WTC11 (cell line): ENCODE data around the gene LMO3. TPM values are rescaled to one million over a fixed set of nuclear protein-coding genes. Genes with fewer than 3 reads are reported as not detected.

Source experiments
- ATAC-seq: fragments of 200-7000 bp; cut with Tn5 transposase; 2 replicates; pipeline ENCODE4 v1.10.0; 2021; ENCODE audit warnings: mild to moderate bottlenecking, moderate library complexity
- CTCF ChIA-PET: fragments of 300-600 bp; sonication (Branson Sonifier 250); formaldehyde crosslinking; loops from one replicate; lab custom pipeline; 2021; ENCODE audit warnings: antibody characterized with exemption; lab: Charles Lee
- POLR2A ChIA-PET: fragments of 350-600 bp; sonication (Branson Sonifier 250); formaldehyde crosslinking; loops from one replicate; lab custom pipeline; 2021; ENCODE audit warnings: antibody characterized with exemption; lab: Charles Lee
- DNase-seq: peaks from one replicate; pipeline ENCODE4 v3.0.0; 2021; ENCODE audit warnings: low spot score
- H3K27ac Mint-ChIP-seq: 2 replicates; pipeline ENCODE4 v1.8.0; 2021; ENCODE audit warnings: mixed read lengths
- H3K27me3 Mint-ChIP-seq: 2 replicates; pipeline ENCODE4 v1.8.0; 2021; ENCODE audit warnings: low read depth, mild to moderate bottlenecking, moderate library complexity, mixed read lengths
- H3K36me3 Mint-ChIP-seq: 2 replicates; pipeline ENCODE4 v1.8.0; 2021; ENCODE audit warnings: mixed read lengths
- H3K4me1 Mint-ChIP-seq: 2 replicates; pipeline ENCODE4 v1.8.0; 2022; ENCODE audit warnings: mixed read lengths
- H3K4me3 Mint-ChIP-seq: 2 replicates; pipeline ENCODE4 v1.8.0; 2021; ENCODE audit warnings: mild to moderate bottlenecking, moderate library complexity, mixed read lengths
- H3K9me3 Mint-ChIP-seq: 2 replicates; pipeline ENCODE4 v1.8.0; 2021; ENCODE audit warnings: mixed read lengths
- CBFB ChIP-seq: sonication (generic); formaldehyde crosslinking; IDR thresholded peaks from 2 replicates; pipeline ENCODE4 v1.8.1; 2022; ENCODE audit warnings: mild to moderate bottlenecking, low read depth, missing genetic modification reagents
- ESRRA ChIP-seq: sonication (generic); formaldehyde crosslinking; IDR thresholded peaks from 2 replicates; pipeline ENCODE4 v1.8.1; 2022; ENCODE audit warnings: mild to moderate bottlenecking, missing genetic modification reagents, borderline replicate concordance
- FOXP1 ChIP-seq: sonication (generic); formaldehyde crosslinking; IDR thresholded peaks from 2 replicates; pipeline ENCODE4 v1.8.0; 2022; ENCODE audit warnings: missing genetic modification reagents, mild to moderate bottlenecking, moderate library complexity, borderline replicate concordance
- JUN ChIP-seq: sonication (generic); formaldehyde crosslinking; IDR thresholded peaks from 2 replicates; pipeline ENCODE4 v1.8.0; 2023; ENCODE audit warnings: mild to moderate bottlenecking, missing genetic modification reagents
- MXD4 ChIP-seq: fragments of 250-450 bp; sonication (Bioruptor Pico); IDR thresholded peaks from 2 replicates; pipeline ENCODE4 v1.8.0; 2021; ENCODE audit warnings: mild to moderate bottlenecking, moderate library complexity, borderline replicate concordance
- MYBL2 ChIP-seq: sonication (generic); formaldehyde crosslinking; IDR thresholded peaks from 2 replicates; pipeline ENCODE4 v1.8.1; 2023; ENCODE audit warnings: mild to moderate bottlenecking, moderate library complexity, missing genetic modification reagents
- PRRX2 ChIP-seq: fragments of 250-450 bp; sonication (Bioruptor Pico); IDR thresholded peaks from 2 replicates; pipeline ENCODE4 v1.8.0; 2021; ENCODE audit warnings: mild to moderate bottlenecking
- TCF7 ChIP-seq: sonication (generic); formaldehyde crosslinking; IDR thresholded peaks from 2 replicates; pipeline ENCODE4 v1.8.0; 2022; ENCODE audit warnings: mild to moderate bottlenecking, low read depth, missing genetic modification reagents, moderate library complexity
- TEAD4 ChIP-seq: sonication (generic); formaldehyde crosslinking; IDR thresholded peaks from 2 replicates; pipeline ENCODE4 v1.8.0; 2022; ENCODE audit warnings: mild to moderate bottlenecking, missing genetic modification reagents
- ZNF121 ChIP-seq: sonication (generic); formaldehyde crosslinking; IDR thresholded peaks from 2 replicates; pipeline ENCODE4 v1.8.0; 2023; ENCODE audit warnings: missing genetic modification reagents
- ZNF263 ChIP-seq: sonication (generic); formaldehyde crosslinking; IDR thresholded peaks from 2 replicates; pipeline ENCODE4 v1.8.1; 2022; ENCODE audit warnings: low read depth, mild to moderate bottlenecking, moderate library complexity, missing genetic modification reagents
- ZNF671 ChIP-seq: fragments of 250-450 bp; sonication (Bioruptor Pico); IDR thresholded peaks from 2 replicates; pipeline ENCODE4 v1.8.0; 2021; ENCODE audit warnings: mild to moderate bottlenecking
- total RNA-seq: library from RNA; stranded (reverse); gene quantifications from 3 replicates; pipeline ENCODE4 v1.2.3, GENCODE V29; 2021
- TF ChIP-seq, protein P1 (sequence below): sonication (generic); formaldehyde crosslinking; IDR thresholded peaks from 2 replicates; pipeline ENCODE4 v1.8.1; 2023; ENCODE audit warnings: mild to moderate bottlenecking, missing genetic modification reagents
- TF ChIP-seq, protein P2 (sequence below): fragments of 250-450 bp; sonication (Bioruptor Pico); IDR thresholded peaks from 2 replicates; pipeline ENCODE4 v1.9.0; 2021; ENCODE audit warnings: moderate library complexity, mild to moderate bottlenecking, inconsistent platforms, borderline replicate concordance
- TF ChIP-seq, protein P3 (sequence below): sonication (generic); formaldehyde crosslinking; conservative IDR thresholded peaks from 2 replicates; pipeline ENCODE4 v1.8.1; 2022; ENCODE audit warnings: mild to moderate bottlenecking, missing genetic modification reagents
- TF ChIP-seq, protein P4 (sequence below): sonication (generic); formaldehyde crosslinking; conservative IDR thresholded peaks from 2 replicates; pipeline ENCODE4 v1.8.1; 2023; ENCODE audit warnings: mild to moderate bottlenecking, low read depth, missing genetic modification reagents, moderate library complexity
- TF ChIP-seq, protein P5 (sequence below): fragments of 250-450 bp; sonication (Bioruptor Pico); conservative IDR thresholded peaks from 2 replicates; pipeline ENCODE4 v1.9.0; 2021; ENCODE audit warnings: mild to moderate bottlenecking
- TF ChIP-seq, protein P6 (sequence below): sonication (generic); formaldehyde crosslinking; IDR thresholded peaks from 2 replicates; pipeline ENCODE4 v1.8.0; 2022; ENCODE audit warnings: mild to moderate bottlenecking, missing genetic modification reagents

Gene LMO3
- total RNA-seq, 1 experiment from 2014 or later, result 29.8 TPM

DNA sequence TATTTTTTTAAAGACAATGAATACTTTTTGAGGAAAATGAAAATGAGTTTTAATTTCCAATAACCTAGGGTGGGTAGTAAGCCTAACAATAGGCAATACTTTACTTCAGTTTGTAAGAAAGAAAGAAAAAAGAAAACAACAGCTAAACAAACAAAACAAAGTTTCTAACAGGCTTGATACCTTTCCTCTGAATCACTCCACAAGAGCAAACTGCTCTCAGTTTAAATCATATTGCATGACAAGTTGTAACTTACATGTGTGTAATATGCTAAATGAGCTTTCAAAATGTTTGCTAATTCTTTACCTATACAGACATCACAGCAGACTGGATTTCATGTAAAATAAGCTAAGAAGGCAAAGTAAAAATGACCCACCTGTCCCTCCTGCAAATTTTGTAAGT, 6.7 kb upstream of the LMO3 start:
- DNase-seq, result no peak
- ATAC-seq, result no peak
- Mint-ChIP-seq H3K4me1 (peaks cover 62% of the 10 kb centered on the region), H3K27me3 (peaks cover 19% of the 10 kb centered on the region), H3K27ac (peak overlapping the region; percentile 59; the same call in 1 of the 2 replicates), H3K4me3 (no peak overlapping the region), H3K9me3 (no peaks in the 10 kb centered on the region), H3K36me3 (no peaks in the 10 kb centered on the region)
- POLR2A ChIA-PET, result no interaction called here
- CTCF ChIA-PET, result no interaction called here
- TF ChIP-seq PRRX2 (CRISPR knock-in tag), result no peak
- TF ChIP-seq, protein P1, sequence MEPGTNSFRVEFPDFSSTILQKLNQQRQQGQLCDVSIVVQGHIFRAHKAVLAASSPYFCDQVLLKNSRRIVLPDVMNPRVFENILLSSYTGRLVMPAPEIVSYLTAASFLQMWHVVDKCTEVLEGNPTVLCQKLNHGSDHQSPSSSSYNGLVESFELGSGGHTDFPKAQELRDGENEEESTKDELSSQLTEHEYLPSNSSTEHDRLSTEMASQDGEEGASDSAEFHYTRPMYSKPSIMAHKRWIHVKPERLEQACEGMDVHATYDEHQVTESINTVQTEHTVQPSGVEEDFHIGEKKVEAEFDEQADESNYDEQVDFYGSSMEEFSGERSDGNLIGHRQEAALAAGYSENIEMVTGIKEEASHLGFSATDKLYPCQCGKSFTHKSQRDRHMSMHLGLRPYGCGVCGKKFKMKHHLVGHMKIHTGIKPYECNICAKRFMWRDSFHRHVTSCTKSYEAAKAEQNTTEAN (CRISPR knock-in tag), result no peak
- TF ChIP-seq ZNF263 (CRISPR knock-in tag), result no peak
- no peak for TF ChIP-seq JUN
- no peak for TF ChIP-seq MXD4 (CRISPR knock-in tag)
- TF ChIP-seq TEAD4, result no peak
- TF ChIP-seq CBFB (CRISPR knock-in tag), result no peak
- TF ChIP-seq, protein P2, sequence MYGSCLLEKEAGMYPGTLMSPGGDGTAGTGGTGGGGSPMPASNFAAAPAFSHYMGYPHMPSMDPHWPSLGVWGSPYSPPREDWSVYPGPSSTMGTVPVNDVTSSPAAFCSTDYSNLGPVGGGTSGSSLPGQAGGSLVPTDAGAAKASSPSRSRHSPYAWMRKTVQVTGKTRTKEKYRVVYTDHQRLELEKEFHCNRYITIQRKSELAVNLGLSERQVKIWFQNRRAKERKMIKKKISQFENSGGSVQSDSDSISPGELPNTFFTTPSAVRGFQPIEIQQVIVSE (CRISPR knock-in tag), result no peak
- no peak for TF ChIP-seq MYBL2 (CRISPR knock-in tag)
- TF ChIP-seq, protein P3, sequence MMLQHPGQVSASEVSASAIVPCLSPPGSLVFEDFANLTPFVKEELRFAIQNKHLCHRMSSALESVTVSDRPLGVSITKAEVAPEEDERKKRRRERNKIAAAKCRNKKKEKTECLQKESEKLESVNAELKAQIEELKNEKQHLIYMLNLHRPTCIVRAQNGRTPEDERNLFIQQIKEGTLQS, result no peak
- TF ChIP-seq ZNF671 (CRISPR knock-in tag), result no peak

DNA sequence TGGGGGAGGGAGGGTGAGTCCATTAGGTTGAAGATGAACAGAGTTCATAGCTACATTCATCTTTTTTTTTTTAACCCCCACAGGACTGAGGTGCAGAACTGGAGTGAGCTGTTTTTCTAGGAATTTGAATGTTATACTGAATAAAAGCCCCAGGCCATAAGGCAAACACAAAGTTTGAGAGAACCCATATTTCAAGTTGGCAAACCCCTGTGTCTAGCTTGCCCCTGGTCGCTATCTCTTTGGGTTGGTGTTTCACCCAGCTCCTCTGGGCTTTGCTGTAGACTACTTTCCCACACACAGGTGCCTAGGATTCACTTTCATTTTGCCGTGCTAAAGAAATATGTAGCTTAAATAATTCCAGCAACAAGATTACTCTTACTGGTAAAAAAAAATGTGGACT, 5.2 kb upstream of the LMO3 start:
- Mint-ChIP-seq H3K27me3 (peaks cover 23% of the 10 kb centered on the region), H3K4me3 (peak overlapping the region; percentile 95), H3K36me3 (no peaks in the 10 kb centered on the region), H3K4me1 (peaks cover 70% of the 10 kb centered on the region), H3K27ac (peak overlapping the region; percentile 78; the same call in 1 of the 2 replicates), H3K9me3 (no peaks in the 10 kb centered on the region)
- DNase-seq, result no peak
- TF ChIP-seq TEAD4 (no peak), MXD4 (CRISPR knock-in tag) (no peak)
- TF ChIP-seq, protein P4, sequence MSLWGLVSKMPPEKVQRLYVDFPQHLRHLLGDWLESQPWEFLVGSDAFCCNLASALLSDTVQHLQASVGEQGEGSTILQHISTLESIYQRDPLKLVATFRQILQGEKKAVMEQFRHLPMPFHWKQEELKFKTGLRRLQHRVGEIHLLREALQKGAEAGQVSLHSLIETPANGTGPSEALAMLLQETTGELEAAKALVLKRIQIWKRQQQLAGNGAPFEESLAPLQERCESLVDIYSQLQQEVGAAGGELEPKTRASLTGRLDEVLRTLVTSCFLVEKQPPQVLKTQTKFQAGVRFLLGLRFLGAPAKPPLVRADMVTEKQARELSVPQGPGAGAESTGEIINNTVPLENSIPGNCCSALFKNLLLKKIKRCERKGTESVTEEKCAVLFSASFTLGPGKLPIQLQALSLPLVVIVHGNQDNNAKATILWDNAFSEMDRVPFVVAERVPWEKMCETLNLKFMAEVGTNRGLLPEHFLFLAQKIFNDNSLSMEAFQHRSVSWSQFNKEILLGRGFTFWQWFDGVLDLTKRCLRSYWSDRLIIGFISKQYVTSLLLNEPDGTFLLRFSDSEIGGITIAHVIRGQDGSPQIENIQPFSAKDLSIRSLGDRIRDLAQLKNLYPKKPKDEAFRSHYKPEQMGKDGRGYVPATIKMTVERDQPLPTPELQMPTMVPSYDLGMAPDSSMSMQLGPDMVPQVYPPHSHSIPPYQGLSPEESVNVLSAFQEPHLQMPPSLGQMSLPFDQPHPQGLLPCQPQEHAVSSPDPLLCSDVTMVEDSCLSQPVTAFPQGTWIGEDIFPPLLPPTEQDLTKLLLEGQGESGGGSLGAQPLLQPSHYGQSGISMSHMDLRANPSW, result no peak
- ChIA-PET POLR2A (interaction anchor here (0.7 kb wide), 1 partner anchor 153 kb away, joined by 3 read pairs; no protein-coding TSS in a partner anchor), CTCF (interaction anchor here (0.9 to 1.5 kb wide), 5 partner anchors 9 to 535 kb away, joined by 3 to 6 read pairs (median 3); no protein-coding TSS in a partner anchor)
- peak; percentile 12; the same call in 1 of the 2 replicates for ATAC-seq

DNA sequence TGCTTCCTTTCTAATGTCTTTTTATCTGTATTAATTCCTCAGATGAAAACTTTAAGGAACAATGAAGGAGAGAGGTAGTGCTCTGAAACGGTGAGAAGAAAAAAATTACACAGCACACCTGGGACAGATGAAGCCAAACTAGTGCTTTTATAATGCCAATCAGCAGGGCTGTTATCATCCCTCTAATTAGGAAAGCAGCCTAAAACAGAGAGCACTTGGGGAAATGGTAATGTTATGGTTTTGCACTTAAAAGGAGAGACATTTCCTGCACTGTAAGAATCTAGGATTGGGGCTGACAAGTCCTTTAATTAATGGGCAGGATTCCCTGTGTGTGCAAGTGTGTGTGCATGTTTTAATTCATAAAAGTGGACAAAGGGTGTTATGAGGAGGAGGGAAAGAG, 4.8 kb upstream of the LMO3 start:
- peak overlapping the region; percentile 95 for H3K4me3 Mint-ChIP-seq
- DNase-seq (no peak), ATAC-seq (peak; percentile 10)
- H3K27me3 Mint-ChIP-seq, result peaks cover 24% of the 10 kb centered on the region
- H3K4me1 Mint-ChIP-seq, result peaks cover 70% of the 10 kb centered on the region
- CTCF ChIA-PET, result interaction anchor here (0.8 to 1.5 kb wide), 6 partner anchors 9 to 534 kb away, joined by 3 to 6 read pairs (median 3); no protein-coding TSS in a partner anchor
- POLR2A ChIA-PET, result interaction anchor here (0.7 kb wide), 1 partner anchor 154 kb away, joined by 3 read pairs; no protein-coding TSS in a partner anchor
- no peaks in the 10 kb centered on the region for H3K36me3 Mint-ChIP-seq
- H3K9me3 Mint-ChIP-seq, result no peaks in the 10 kb centered on the region
- H3K27ac Mint-ChIP-seq, result peak overlapping the region; percentile 78; the same call in 1 of the 2 replicates
- TF ChIP-seq FOXP1 (CRISPR knock-in tag) (no peak), ESRRA (CRISPR knock-in tag) (no peak), TCF7 (CRISPR knock-in tag) (no peak), ZNF121 (CRISPR knock-in tag) (no peak)
- TF ChIP-seq, protein P5, sequence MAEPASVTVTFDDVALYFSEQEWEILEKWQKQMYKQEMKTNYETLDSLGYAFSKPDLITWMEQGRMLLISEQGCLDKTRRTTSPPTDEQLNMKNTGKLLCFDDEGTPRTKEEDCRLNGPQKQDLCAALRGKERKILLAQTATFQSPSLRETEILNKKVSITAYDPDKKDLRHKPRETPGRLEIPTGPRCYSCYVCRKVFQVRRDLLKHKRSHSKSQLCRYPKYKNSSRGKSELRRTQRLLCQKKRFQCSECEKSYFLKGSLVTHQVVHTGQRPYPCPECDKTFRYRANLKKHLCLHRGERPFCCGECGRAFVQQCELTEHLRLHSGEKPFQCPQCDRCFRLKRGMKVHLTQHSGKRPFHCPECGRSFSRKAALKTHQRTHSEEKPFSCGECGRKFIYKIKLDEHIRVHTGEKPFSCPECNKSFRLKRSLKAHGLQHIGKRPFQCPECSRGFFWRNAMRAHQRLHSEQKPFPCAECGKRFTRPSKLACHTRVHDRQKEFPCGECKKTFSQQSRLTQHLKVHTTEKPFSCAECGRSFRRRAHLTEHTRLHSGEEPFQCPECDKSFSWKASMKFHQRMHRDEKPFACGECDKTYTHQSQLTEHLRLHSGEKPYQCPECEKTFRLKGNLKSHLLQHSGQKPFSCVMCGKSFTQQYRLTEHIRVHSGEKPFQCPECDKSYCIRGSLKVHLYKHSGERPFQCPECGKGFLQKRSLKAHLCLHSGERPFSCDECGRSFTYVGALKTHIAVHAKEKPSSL (CRISPR knock-in tag), result no peak
- TF ChIP-seq, protein P6, sequence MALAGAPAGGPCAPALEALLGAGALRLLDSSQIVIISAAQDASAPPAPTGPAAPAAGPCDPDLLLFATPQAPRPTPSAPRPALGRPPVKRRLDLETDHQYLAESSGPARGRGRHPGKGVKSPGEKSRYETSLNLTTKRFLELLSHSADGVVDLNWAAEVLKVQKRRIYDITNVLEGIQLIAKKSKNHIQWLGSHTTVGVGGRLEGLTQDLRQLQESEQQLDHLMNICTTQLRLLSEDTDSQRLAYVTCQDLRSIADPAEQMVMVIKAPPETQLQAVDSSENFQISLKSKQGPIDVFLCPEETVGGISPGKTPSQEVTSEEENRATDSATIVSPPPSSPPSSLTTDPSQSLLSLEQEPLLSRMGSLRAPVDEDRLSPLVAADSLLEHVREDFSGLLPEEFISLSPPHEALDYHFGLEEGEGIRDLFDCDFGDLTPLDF, result no peak
- TF ChIP-seq, protein P1 (CRISPR knock-in tag), result 0 out of 2 replicates have a peak, but pooled peaks have one; percentile 36
